HepG2 (cell line): ENCODE measurements around the gene CTRB2. TPM values are rescaled to one million over a fixed set of nuclear protein-coding genes. Genes with fewer than 3 reads are reported as not detected.

ENCODE experiments used
- ADNP ChIP-seq: sonication (generic); formaldehyde crosslinking; IDR thresholded peaks from 2 replicates; pipeline ENCODE4 v1.4.0; 2020; ENCODE audit warnings: missing genetic modification reagents
- ATRX ChIP-seq: sonication (generic); formaldehyde crosslinking; IDR thresholded peaks from 2 replicates; pipeline ENCODE4 v1.4.0; 2020; ENCODE audit warnings: missing genetic modification reagents, borderline replicate concordance
- CBX2 ChIP-seq, 2 experiments: fragments of 200-600 bp in 1 of 2; sonication (generic); formaldehyde crosslinking in 1 of 2; IDR thresholded peaks; 2 replicates each; pipeline versions ENCODE4 v1.7.0 to v1.8.1; 2018 to 2022; ENCODE audit warnings: low read depth in 2 of 2, low read length in 1 of 2, mild to moderate bottlenecking in 1 of 2, missing genetic modification reagents in 1 of 2
- CHD2 ChIP-seq: IDR thresholded peaks from 2 replicates; pipeline ENCODE4 v1.6.1; 2011; ENCODE audit warnings: low read depth, low read length, improper control_type of control experiment
- DNMT1 ChIP-seq: sonication (generic); formaldehyde crosslinking; IDR thresholded peaks from 2 replicates; pipeline ENCODE4 v1.5.1; 2020; ENCODE audit warnings: mild to moderate bottlenecking, missing genetic modification reagents
- KAT7 ChIP-seq: IDR thresholded peaks from 2 replicates; pipeline ENCODE4 v1.6.1; 2018; ENCODE audit warnings: borderline replicate concordance, missing compliant biosample characterization
- MED1 ChIP-seq: sonication (generic); formaldehyde crosslinking; IDR thresholded peaks from 2 replicates; pipeline ENCODE4 v1.4.0; 2020; ENCODE audit warnings: missing genetic modification reagents
- NCOA1 ChIP-seq: sonication (generic); formaldehyde crosslinking; IDR thresholded peaks from 2 replicates; pipeline ENCODE4 v1.9.0; 2021; ENCODE audit warnings: missing genetic modification reagents
- NR3C1 ChIP-seq: sonication (generic); formaldehyde crosslinking; IDR thresholded peaks from 2 replicates; pipeline ENCODE4 v1.4.0; 2020; ENCODE audit warnings: missing genetic modification reagents
- SP140L ChIP-seq: sonication (generic); formaldehyde crosslinking; IDR thresholded peaks from 2 replicates; pipeline ENCODE4 v1.4.0; 2020; ENCODE audit warnings: missing genetic modification reagents, borderline replicate concordance
- ZC3H4 ChIP-seq: sonication (generic); formaldehyde crosslinking; IDR thresholded peaks from 2 replicates; pipeline ENCODE4 v1.4.0; 2020; ENCODE audit warnings: missing genetic modification reagents, borderline replicate concordance
- ZFP41 ChIP-seq: sonication (generic); formaldehyde crosslinking; IDR thresholded peaks from 2 replicates; pipeline ENCODE4 v1.4.0; 2020; ENCODE audit warnings: mild to moderate bottlenecking, missing genetic modification reagents, borderline replicate concordance
- ZNF180 ChIP-seq: sonication (generic); formaldehyde crosslinking; IDR thresholded peaks from 2 replicates; pipeline ENCODE4 v1.4.0; 2020; ENCODE audit warnings: low read depth, missing genetic modification reagents, borderline replicate concordance
- ZNF276 ChIP-seq: sonication (generic); formaldehyde crosslinking; IDR thresholded peaks from 2 replicates; pipeline ENCODE4 v1.4.0; 2020; ENCODE audit warnings: mild to moderate bottlenecking, low read depth, missing genetic modification reagents
- ZNF33B ChIP-seq: sonication (generic); formaldehyde crosslinking; IDR thresholded peaks from 2 replicates; pipeline ENCODE4 v1.5.1; 2020; ENCODE audit warnings: mild to moderate bottlenecking, missing genetic modification reagents
- ZNF367 ChIP-seq: sonication (generic); formaldehyde crosslinking; IDR thresholded peaks from 2 replicates; pipeline ENCODE4 v1.4.0; 2020; ENCODE audit warnings: missing genetic modification reagents, borderline replicate concordance
- ZNF512 ChIP-seq: sonication (generic); formaldehyde crosslinking; IDR thresholded peaks from 2 replicates; pipeline ENCODE4 v1.4.0; 2020; ENCODE audit warnings: mild to moderate bottlenecking, missing genetic modification reagents
- ZNF564 ChIP-seq: sonication (generic); formaldehyde crosslinking; IDR thresholded peaks from 2 replicates; pipeline ENCODE4 v1.8.1; 2023; ENCODE audit warnings: mild to moderate bottlenecking, missing genetic modification reagents
- ZNF619 ChIP-seq: sonication (generic); formaldehyde crosslinking; IDR thresholded peaks from 2 replicates; pipeline ENCODE4 v1.4.0; 2020; ENCODE audit warnings: mild to moderate bottlenecking, missing genetic modification reagents
- ZNF761 ChIP-seq: sonication (generic); formaldehyde crosslinking; conservative IDR thresholded peaks from 2 replicates; pipeline ENCODE4 v1.4.0; 2020; ENCODE audit warnings: mild to moderate bottlenecking, missing genetic modification reagents
- ZNF770 ChIP-seq: sonication (generic); formaldehyde crosslinking; IDR thresholded peaks from 2 replicates; pipeline ENCODE4 v1.5.0; 2020; ENCODE audit warnings: mild to moderate bottlenecking, missing genetic modification reagents
- ZNF83 ChIP-seq: sonication (generic); formaldehyde crosslinking; IDR thresholded peaks from 2 replicates; pipeline ENCODE4 v1.4.0; 2020; ENCODE audit warnings: missing genetic modification reagents, mild to moderate bottlenecking, borderline replicate concordance
- polyA plus RNA-seq, 8 experiments: library from polyadenylated mRNA; depleted of rRNA in 3 of 8; stranded (reverse) in 7 of 8; unstranded in 1 of 8; fragments of >200 nt; fragmentation: Illumina TruSeq in 4 of 8; extraction: Trizol in 4 of 8; gene quantifications; 2 replicates each; pipeline versions ENCODE4 v1.2.1 to v1.2.3, GENCODE V29; 2011 to 2016; ENCODE audit warnings: low read depth in 4 of 8, missing spikeins in 1 of 8, mixed read lengths in 1 of 8; ENCODE audit not compliant: insufficient read depth in 1 of 8
- total RNA-seq, 5 experiments: library from RNA; depleted of rRNA; stranded (reverse); fragments of >200 nt; fragmentation: Illumina TruSeq; extraction: Trizol; gene quantifications; 2 replicates each; pipeline ENCODE4 v1.2.3, GENCODE V29; 2016; ENCODE audit warnings: low read depth in 1 of 5
- TF ChIP-seq, protein P1 (sequence below): sonication (generic); formaldehyde crosslinking; IDR thresholded peaks from 2 replicates; pipeline ENCODE4 v1.9.0; 2021; ENCODE audit warnings: missing genetic modification reagents, mild to moderate bottlenecking, borderline replicate concordance
- TF ChIP-seq, protein P2 (sequence below): sonication (generic); formaldehyde crosslinking; IDR thresholded peaks from 2 replicates; pipeline ENCODE4 v1.5.0; 2020; ENCODE audit warnings: mild to moderate bottlenecking, low read depth, missing genetic modification reagents, borderline replicate concordance

The CTRB2 gene
- total and polyA plus RNA-seq, 2 of the 13 experiments (the other 11 are each of a cell fraction or from before 2014, with no cell fraction given) = 0.13 TPM; not detected in 1

DNA sequence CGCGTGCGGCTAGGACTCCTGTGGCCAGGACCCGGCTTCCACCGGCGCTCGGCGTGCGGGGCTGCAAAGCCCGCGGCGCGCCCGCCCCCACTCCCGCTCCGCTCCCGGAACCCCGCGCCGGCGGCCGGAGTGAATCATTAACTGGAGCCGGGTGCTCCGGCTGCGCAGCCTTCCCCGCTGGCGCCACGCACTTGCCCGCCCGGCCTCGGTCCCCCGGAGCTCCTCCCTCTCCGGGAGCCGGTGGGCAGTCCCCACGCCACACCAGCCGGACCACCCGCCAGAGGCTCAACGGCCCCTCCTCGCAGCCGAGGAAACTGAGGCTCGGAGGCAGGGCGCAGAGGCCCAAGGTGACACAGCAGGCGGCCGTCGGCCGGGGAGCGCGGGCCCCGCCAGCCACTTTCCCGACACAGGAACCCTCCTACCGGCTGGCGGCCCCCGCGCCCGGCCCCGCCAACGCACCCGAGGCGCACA, 43.9 kb upstream of the CTRB2 start (continued):
- TF ChIP-seq ZNF761 (CRISPR knock-in tag) (no peak), MED1 (CRISPR knock-in tag) (peak; percentile 60), CHD2 (peak; percentile 9), ZNF770 (CRISPR knock-in tag) (peak; percentile 81), ZNF180 (CRISPR knock-in tag) (no peak), ZNF619 (CRISPR knock-in tag) (no peak), ZNF83 (no peak), SP140L (no peak), ZFP41 (no peak), ZNF564 (peak; percentile 66), ZNF512 (CRISPR knock-in tag) (no peak), CBX2 (IDR thresholded peaks at IDR 0.05; ENCODE audit: low read depth, low read length) (no peak), CBX2 (CRISPR knock-in tag; IDR thresholded peaks at IDR 0.05; ENCODE audit: low read depth) (no peak), ZNF367 (CRISPR knock-in tag) (no peak; the same call in 1 of the 2 replicates), ZNF276 (no peak), NR3C1 (no peak), ATRX (CRISPR knock-in tag) (no peak), ZNF33B (CRISPR knock-in tag) (no peak; the same call in 1 of the 2 replicates), NCOA1 (CRISPR knock-in tag) (peak; percentile 86; the same call in 1 of the 2 replicates), ADNP (CRISPR knock-in tag) (no peak), KAT7 (CRISPR knock-in tag) (no peak), ZC3H4 (CRISPR knock-in tag) (no peak), DNMT1 (0 out of 2 replicates have a peak, but pooled peaks have one; percentile 28)
- TF ChIP-seq, protein P1, sequence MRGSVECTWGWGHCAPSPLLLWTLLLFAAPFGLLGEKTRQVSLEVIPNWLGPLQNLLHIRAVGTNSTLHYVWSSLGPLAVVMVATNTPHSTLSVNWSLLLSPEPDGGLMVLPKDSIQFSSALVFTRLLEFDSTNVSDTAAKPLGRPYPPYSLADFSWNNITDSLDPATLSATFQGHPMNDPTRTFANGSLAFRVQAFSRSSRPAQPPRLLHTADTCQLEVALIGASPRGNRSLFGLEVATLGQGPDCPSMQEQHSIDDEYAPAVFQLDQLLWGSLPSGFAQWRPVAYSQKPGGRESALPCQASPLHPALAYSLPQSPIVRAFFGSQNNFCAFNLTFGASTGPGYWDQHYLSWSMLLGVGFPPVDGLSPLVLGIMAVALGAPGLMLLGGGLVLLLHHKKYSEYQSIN (CRISPR knock-in tag) = no peak
- TF ChIP-seq, protein P2, sequence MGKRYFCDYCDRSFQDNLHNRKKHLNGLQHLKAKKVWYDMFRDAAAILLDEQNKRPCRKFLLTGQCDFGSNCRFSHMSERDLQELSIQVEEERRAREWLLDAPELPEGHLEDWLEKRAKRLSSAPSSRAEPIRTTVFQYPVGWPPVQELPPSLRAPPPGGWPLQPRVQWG (CRISPR knock-in tag) = no peak
